Tibial nerve (tissue), 4 donors: ENCODE results near the gene EEA1. TPM values are rescaled to one million over a fixed set of nuclear protein-coding genes. Genes with fewer than 3 reads are reported as not detected.

Source experiments
- DNase-seq, 2 donors: peaks; one replicate each; pipeline ENCODE4 v3.0.0-alpha.2; 2019; ENCODE audit warnings: low spot score in 2 of 2
- H3K27ac ChIP-seq, 4 donors: fragments of 200-600 bp; sonication (generic) in 3 of 4; one replicate each; pipeline ENCODE4 v1.5.1; 2017 to 2019; ENCODE audit warnings: mild to moderate bottlenecking in 1 of 4
- H3K27me3 ChIP-seq, 2 donors: fragments of 200-600 bp; sonication (generic) in 1 of 2; one replicate each; pipeline versions ENCODE4 v1.5.1 to v1.6.0; 2017 to 2019
- H3K36me3 ChIP-seq, 3 donors: fragments of 200-600 bp; sonication (generic); one replicate each; pipeline ENCODE4 v1.5.1; 2018 to 2019
- H3K4me1 ChIP-seq, 4 donors: fragments of 200-600 bp; sonication (generic) in 3 of 4; one replicate each; pipeline ENCODE4 v1.5.1; 2017 to 2019
- H3K4me3 ChIP-seq, 4 donors: fragments of 200-600 bp; sonication (generic) in 3 of 4; one replicate each; pipeline ENCODE4 v1.5.1; 2017 to 2019; ENCODE audit warnings: mild to moderate bottlenecking in 1 of 4, moderate library complexity in 1 of 4
- H3K9me3 ChIP-seq, 4 donors: fragments of 200-600 bp; sonication (generic) in 3 of 4; one replicate each; pipeline ENCODE4 v1.5.1; 2017 to 2019
- EP300 ChIP-seq, 2 donors: sonication (generic); formaldehyde crosslinking; IDR thresholded peaks; one replicate each; pipeline ENCODE4 v1.6.1; 2017; ENCODE audit warnings: antibody characterized with exemption in 2 of 2, mild to moderate bottlenecking in 1 of 2
- POLR2A ChIP-seq, 2 donors: fragments of 450-650 bp; IDR thresholded peaks; one replicate each; pipeline ENCODE4 v1.6.1; 2017; ENCODE audit warnings: antibody characterized with exemption in 2 of 2, mild to moderate bottlenecking in 2 of 2, moderate library complexity in 2 of 2
- WGBS, 2 donors: methylation state at CpG; one replicate each; pipeline ENCODE4 v1.1.5; 2018; 5-methylcytosine and 5-hydroxymethylcytosine counted together
- total RNA-seq, 4 donors: library from RNA; depleted of rRNA; stranded (reverse); fragments of >200 nt; gene quantifications; one replicate each; pipeline ENCODE4 v1.1.0, GENCODE V29; 2016
- TF ChIP-seq, protein P1 (sequence below), 5 experiments: fragments of 200-600 bp in 3 of 5; fragments of 450-650 bp in 2 of 5; sonication (generic) in 3 of 5; IDR thresholded peaks; one replicate each; pipeline ENCODE4 v1.5.1; 2016 to 2019; ENCODE audit warnings: antibody characterized with exemption in 5 of 5, mild to moderate bottlenecking in 3 of 5, moderate library complexity in 2 of 5

EEA1 gene
- total RNA-seq, 4 donors from 2014 or later = 18.4 to 34.8 (median 24.1) TPM

DNA sequence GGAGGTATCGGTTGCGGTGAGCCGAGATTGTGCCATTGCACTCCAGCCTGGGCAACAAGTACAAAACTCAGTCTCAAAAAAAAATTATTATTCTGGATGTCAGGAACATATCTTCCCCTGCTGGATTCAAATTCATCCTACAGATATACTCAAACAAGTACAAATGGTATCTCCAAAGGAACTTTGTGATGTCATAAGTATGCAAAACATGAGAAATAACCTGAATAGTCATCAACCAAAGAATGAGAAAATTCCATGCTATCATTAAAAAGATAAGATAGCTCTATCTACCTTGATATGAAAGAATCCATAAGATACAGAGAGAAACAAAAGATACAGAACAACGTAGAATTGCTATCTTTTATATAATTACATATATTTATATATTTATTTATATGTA is 67.7 kb downstream of the EEA1 start:
- Histone ChIP-seq H3K9me3 (no peaks in the 10 kb centered on the region), H3K27ac (no peak overlapping the region), H3K27me3 (no peaks in the 10 kb centered on the region), H3K4me1 (no peaks in the 10 kb centered on the region), H3K4me3 (no peak overlapping the region), H3K36me3 (peaks cover 0 to 55% (median 0%) of the 10 kb centered on the region in 3 donors)
- no peak for DNase-seq
- WGBS, 2 donors = 96 to 100% methylated on average over 4 of the region's 4 CpGs
- TF ChIP-seq, protein P1, sequence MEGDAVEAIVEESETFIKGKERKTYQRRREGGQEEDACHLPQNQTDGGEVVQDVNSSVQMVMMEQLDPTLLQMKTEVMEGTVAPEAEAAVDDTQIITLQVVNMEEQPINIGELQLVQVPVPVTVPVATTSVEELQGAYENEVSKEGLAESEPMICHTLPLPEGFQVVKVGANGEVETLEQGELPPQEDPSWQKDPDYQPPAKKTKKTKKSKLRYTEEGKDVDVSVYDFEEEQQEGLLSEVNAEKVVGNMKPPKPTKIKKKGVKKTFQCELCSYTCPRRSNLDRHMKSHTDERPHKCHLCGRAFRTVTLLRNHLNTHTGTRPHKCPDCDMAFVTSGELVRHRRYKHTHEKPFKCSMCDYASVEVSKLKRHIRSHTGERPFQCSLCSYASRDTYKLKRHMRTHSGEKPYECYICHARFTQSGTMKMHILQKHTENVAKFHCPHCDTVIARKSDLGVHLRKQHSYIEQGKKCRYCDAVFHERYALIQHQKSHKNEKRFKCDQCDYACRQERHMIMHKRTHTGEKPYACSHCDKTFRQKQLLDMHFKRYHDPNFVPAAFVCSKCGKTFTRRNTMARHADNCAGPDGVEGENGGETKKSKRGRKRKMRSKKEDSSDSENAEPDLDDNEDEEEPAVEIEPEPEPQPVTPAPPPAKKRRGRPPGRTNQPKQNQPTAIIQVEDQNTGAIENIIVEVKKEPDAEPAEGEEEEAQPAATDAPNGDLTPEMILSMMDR (IDR thresholded peaks at IDR 0.05) = no peak
- TF ChIP-seq EP300 (IDR thresholded peaks at IDR 0.05) (no peak), POLR2A (IDR thresholded peaks at IDR 0.05) (no peak)

DNA sequence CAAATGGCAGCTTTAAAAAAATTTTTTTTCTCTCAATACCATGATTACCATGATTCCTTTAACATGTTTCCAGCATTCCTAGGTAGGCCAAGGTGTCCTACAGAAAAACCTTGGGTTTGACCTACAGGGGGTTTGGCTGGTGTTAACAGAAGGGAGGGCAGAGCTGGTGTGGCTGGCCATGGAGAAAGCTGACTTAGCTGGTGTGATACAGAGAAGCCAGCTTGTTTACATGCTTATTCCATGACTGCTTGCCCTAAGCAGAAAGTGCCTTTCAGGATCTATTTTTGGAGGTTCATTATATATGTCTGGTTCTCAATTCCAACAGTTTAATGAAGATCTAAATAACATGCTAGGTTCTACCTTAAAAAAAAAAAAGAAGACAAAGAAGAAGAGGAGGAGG is 68.6 kb downstream of the EEA1 start:
- TF ChIP-seq EP300 (IDR thresholded peaks at IDR 0.05) (no peak), POLR2A (IDR thresholded peaks at IDR 0.05) (no peak)
- TF ChIP-seq, protein P1 (IDR thresholded peaks at IDR 0.05) = no peak
- no peak for DNase-seq
- no peaks in the 10 kb centered on the region for H3K9me3 ChIP-seq
- no peaks in the 10 kb centered on the region for H3K4me1 ChIP-seq
- H3K36me3 ChIP-seq = peaks cover 0 to 57% (median 0%) of the 10 kb centered on the region in 3 donors
- no peak overlapping the region for H3K4me3 ChIP-seq
- H3K27ac ChIP-seq = no peak overlapping the region
- no peaks in the 10 kb centered on the region for H3K27me3 ChIP-seq

DNA sequence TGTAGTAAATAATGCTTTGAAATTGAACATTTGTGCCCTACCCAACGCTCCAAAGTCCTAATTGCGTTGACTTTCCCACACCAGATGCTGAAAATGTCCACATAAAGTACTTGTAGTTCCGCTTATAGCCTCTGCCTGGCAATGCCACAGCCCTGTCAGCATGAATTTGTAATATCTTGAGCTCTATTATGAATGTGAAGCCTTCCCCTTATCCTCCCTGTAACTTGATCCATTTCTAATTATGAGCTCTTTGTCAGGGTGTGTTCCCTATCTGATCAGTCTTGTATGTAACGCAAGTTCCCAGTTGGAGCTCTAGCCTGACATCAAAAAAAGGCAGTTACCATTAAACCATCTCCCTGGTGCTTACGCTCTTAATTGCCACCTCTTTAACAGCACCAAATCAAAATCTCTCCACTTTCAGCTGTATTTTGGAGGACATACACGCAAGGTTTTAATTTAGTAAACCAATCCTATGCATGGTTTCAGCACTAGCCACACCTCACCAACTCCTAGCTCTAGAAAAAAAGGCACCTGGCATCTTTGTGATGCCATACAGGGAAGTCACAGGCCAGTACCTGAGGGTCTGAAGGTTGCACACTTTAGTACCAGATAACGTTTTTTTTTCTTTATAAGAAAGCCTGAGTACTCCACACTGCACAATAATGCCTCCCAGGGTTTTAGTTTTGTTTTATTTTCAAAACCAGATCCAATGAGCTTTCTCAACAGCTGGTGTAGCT is 69.3 kb downstream of the EEA1 start:
- H3K27me3 ChIP-seq = no peaks in the 10 kb centered on the region
- no peak for DNase-seq
- TF ChIP-seq EP300 (IDR thresholded peaks at IDR 0.05) (no peak), POLR2A (IDR thresholded peaks at IDR 0.05) (no peak)
- TF ChIP-seq, protein P1 (IDR thresholded peaks at IDR 0.05) = no peak
- H3K9me3 ChIP-seq = no peaks in the 10 kb centered on the region
- no peak overlapping the region for H3K27ac ChIP-seq
- H3K36me3 ChIP-seq = peaks cover 0 to 63% (median 0%) of the 10 kb centered on the region in 3 donors
- 90 to 92% methylated on average over 7 of the region's 7 CpGs for WGBS, 2 donors
- H3K4me3 ChIP-seq = no peak overlapping the region
- no peaks in the 10 kb centered on the region for H3K4me1 ChIP-seq

DNA sequence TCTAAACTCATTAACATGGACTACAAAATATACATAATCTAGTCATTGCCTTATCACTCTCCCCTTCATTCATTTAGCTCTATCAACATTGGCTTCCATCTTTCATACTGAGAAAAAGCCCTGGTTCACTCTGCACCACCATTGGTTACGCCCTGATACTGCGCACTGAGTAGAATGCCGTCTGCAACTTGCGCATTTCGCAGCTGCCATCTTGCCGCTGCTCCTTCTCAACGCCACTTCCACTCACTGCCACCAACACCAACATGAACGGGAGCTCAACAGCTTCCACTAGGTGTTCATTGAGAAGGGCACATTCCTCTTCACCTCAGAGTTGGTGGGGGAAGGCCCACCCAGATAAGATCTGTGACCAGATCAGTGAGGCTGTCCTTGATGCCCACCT is 71.3 kb downstream of the EEA1 start:
- no peak for DNase-seq
- TF ChIP-seq, protein P1 (IDR thresholded peaks at IDR 0.05) = no peak
- TF ChIP-seq EP300 (IDR thresholded peaks at IDR 0.05) = no peak
- no peak for TF ChIP-seq POLR2A (IDR thresholded peaks at IDR 0.05)
- 97 to 100% methylated on average over 8 of the region's 8 CpGs for WGBS, 2 donors
- Histone ChIP-seq H3K27ac (no peak overlapping the region), H3K4me1 (no peaks in the 10 kb centered on the region), H3K4me3 (no peak overlapping the region), H3K27me3 (no peaks in the 10 kb centered on the region), H3K36me3 (peaks cover 0 to 59% (median 0%) of the 10 kb centered on the region in 3 donors), H3K9me3 (no peaks in the 10 kb centered on the region)

DNA sequence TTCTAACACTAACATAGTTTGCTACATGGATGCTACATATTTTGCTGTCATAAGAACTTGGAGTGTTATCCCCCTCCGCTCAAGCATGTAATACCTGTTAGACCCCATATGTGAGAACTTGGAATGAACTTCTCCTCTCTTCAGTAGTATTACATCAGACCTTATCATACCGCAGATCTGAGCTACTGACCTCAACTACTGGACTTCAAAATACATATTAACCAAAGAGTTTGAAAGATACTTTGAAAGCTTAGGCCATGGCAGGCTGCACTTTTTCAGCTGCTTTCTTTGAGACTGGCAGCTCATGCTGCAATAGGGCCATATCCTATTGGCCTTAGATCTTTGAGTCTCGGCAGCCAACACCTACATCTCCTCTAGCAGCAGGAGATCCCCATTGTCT is 74.8 kb downstream of the EEA1 start:
- no peaks in the 10 kb centered on the region for H3K27me3 ChIP-seq
- H3K4me3 ChIP-seq = no peak overlapping the region
- no peak for DNase-seq
- peaks cover 0 to 73% (median 0%) of the 10 kb centered on the region in 3 donors for H3K36me3 ChIP-seq
- WGBS, 2 donors = 94 to 97% methylated on average over 3 of the region's 3 CpGs
- no peak for TF ChIP-seq EP300 (IDR thresholded peaks at IDR 0.05)
- TF ChIP-seq POLR2A (IDR thresholded peaks at IDR 0.05) = no peak
- TF ChIP-seq, protein P1 (IDR thresholded peaks at IDR 0.05) = no peak
- H3K27ac ChIP-seq = no peak overlapping the region
- no peaks in the 10 kb centered on the region for H3K9me3 ChIP-seq
- H3K4me1 ChIP-seq = no peaks in the 10 kb centered on the region
